K562 (cell line): Measurements from ENCODE around the gene TMEM72. TPM values are rescaled to one million over a fixed set of nuclear protein-coding genes. Genes with fewer than 3 reads are reported as not detected.
A peak's percentile ranks its signal among the peaks of the same experiment; 100 is the strongest.

Source experiments
- ATAC-seq: fragments of 200-7000 bp; cut with Tn5 transposase; 3 replicates; pipeline ENCODE4 v1.9.1; 2020; ENCODE audit warnings: moderate library complexity
- BruUV-seq: library from RNA; stranded (reverse); fragments of 400-500 nt; replicated peaks from 2 replicates; lab custom pipeline; 2021; lab: Mats Ljungman, UMichigan
- CTCF ChIA-PET: fragments of 300-600 bp; formaldehyde crosslinking; extraction: SDS; loops from one replicate; lab custom pipeline; 2021; ENCODE audit warnings: low intra/inter-chr PET ratio; lab: Yijun Ruan, JAX
- POLR2A ChIA-PET: fragments of 300-600, 350-650 bp; sonication (Branson Sonifier 250); formaldehyde crosslinking; extraction: SDS; loops from one replicate; lab custom pipeline; 2021; ENCODE audit warnings: antibody characterized with exemption, inconsistent platforms; lab: Yijun Ruan, JAX
- DNase-seq, 4 experiments: peaks; one replicate each; pipeline versions ENCODE4 v3.0.0 to v3.0.0-alpha.2; 2011 to 2018; ENCODE audit warnings: low spot score in 3 of 4, mixed read lengths in 3 of 4; ENCODE audit errors: extremely low read depth in 1 of 4
- FAIRE-seq: peaks from 2 replicates; lab custom pipeline; 2011; peaks lifted over from hg19 to GRCh38; lab: Jason Lieb, UNC
- H2AFZ ChIP-seq: 2 replicates; pipeline ENCODE4 v1.6.0; 2011; ENCODE audit warnings: low read depth, low read length, control low read depth, inconsistent platforms
- H3K27ac ChIP-seq: fragments of 200-600 bp; 3 replicates; pipeline ENCODE4 v1.8.0; 2011; ENCODE audit warnings: low read depth, mild to moderate bottlenecking, control low read depth, inconsistent platforms, low read length, moderate library complexity, mixed read lengths; ENCODE audit errors: extremely low read depth
- H3K27me3 ChIP-seq, 2 experiments: fragments of 300-600 bp in 1 of 2; 2 replicates in 1 of 2; 3 replicates in 1 of 2; pipeline versions ENCODE4 v1.6.0 to v1.8.0; 2011; ENCODE audit warnings: inconsistent platforms in 2 of 2, low read length in 2 of 2, mild to moderate bottlenecking in 1 of 2, mixed read lengths in 1 of 2, moderate library complexity in 1 of 2; ENCODE audit not compliant: control insufficient read depth in 2 of 2, insufficient read depth in 2 of 2
- H3K36me3 ChIP-seq: fragments of 300-600 bp; 3 replicates; pipeline ENCODE4 v1.8.0; 2011; ENCODE audit warnings: mild to moderate bottlenecking, low read length, inconsistent platforms; ENCODE audit not compliant: control insufficient read depth, insufficient read depth
- H3K4me1 ChIP-seq, 2 experiments: fragments of 200-600 bp in 1 of 2; replicated peaks in 1 of 2; 2 replicates in 1 of 2; 3 replicates in 1 of 2; pipeline versions ENCODE4 v1.5.1 to v1.8.0; 2011; ENCODE audit warnings: inconsistent platforms in 2 of 2, low read length in 2 of 2, mild to moderate bottlenecking in 1 of 2, mixed read lengths in 1 of 2, moderate library complexity in 1 of 2; ENCODE audit not compliant: control insufficient read depth in 2 of 2, insufficient read depth in 2 of 2
- H3K4me2 ChIP-seq: 2 replicates; pipeline ENCODE4 v1.6.1; 2011; ENCODE audit warnings: low read length, control low read depth, inconsistent platforms, mixed read lengths; ENCODE audit not compliant: insufficient read depth
- H3K4me3 ChIP-seq: fragments of 200-600 bp; sonication (generic), shearing (Covaris generic); 2 replicates; pipeline ENCODE4 v1.5.1; 2016; ENCODE audit warnings: control low read depth, inconsistent platforms
- H3K79me2 ChIP-seq: fragments of 200-600 bp; 3 replicates; pipeline ENCODE4 v1.8.0; 2011; ENCODE audit warnings: low read length, inconsistent platforms; ENCODE audit not compliant: control insufficient read depth, insufficient read depth
- H3K9ac ChIP-seq, 2 experiments: 2 replicates each; pipeline versions ENCODE4 v1.6.0 to v1.6.1; 2011; ENCODE audit warnings: low read depth in 2 of 2, low read length in 2 of 2, control low read depth in 1 of 2, inconsistent platforms in 1 of 2, mild to moderate bottlenecking in 1 of 2, mixed read lengths in 1 of 2; ENCODE audit not compliant: insufficient read depth in 1 of 2
- H3K9me1 ChIP-seq: one replicate; pipeline ENCODE4 v1.6.0; 2011; ENCODE audit warnings: inconsistent platforms, mild to moderate bottlenecking, low read length, moderate library complexity; ENCODE audit not compliant: control insufficient read depth, insufficient read depth
- H3K9me3 ChIP-seq: replicated peaks from 2 replicates; pipeline ENCODE4 v1.5.1; 2011; ENCODE audit warnings: low read depth, low read length, inconsistent platforms; ENCODE audit not compliant: control insufficient read depth, insufficient read depth
- H4K20me1 ChIP-seq: replicated peaks from 2 replicates; pipeline ENCODE4 v1.6.1; 2011; ENCODE audit warnings: low read length, inconsistent platforms, mixed read lengths; ENCODE audit not compliant: control insufficient read depth, insufficient read depth
- BCOR ChIP-seq: fragments of 450-650 bp; IDR thresholded peaks from 2 replicates; pipeline ENCODE4 v1.6.1; 2016
- CCAR2 ChIP-seq: fragments of 200-400 bp; formaldehyde crosslinking; IDR thresholded peaks from 2 replicates; pipeline ENCODE4 v1.6.1; 2017; ENCODE audit warnings: mild to moderate bottlenecking, low read depth, low read length
- ETV1 ChIP-seq: fragments of 450-650 bp; conservative IDR thresholded peaks from 2 replicates; pipeline ENCODE4 v1.6.1; 2016; ENCODE audit warnings: missing genetic modification characterization, control low read depth, low read depth, missing compliant biosample characterization
- KLF6 ChIP-seq: fragments of 250-450 bp; sonication (Bioruptor Pico); IDR thresholded peaks from 2 replicates; pipeline ENCODE4 v1.4.0; 2020; ENCODE audit warnings: mild to moderate bottlenecking, moderate library complexity, borderline replicate concordance
- MCM3 ChIP-seq: fragments of 450-650 bp; IDR thresholded peaks from 2 replicates; pipeline ENCODE4 v1.6.1; 2016
- MCM5 ChIP-seq: fragments of 450-650 bp; IDR thresholded peaks from 2 replicates; pipeline ENCODE4 v1.6.1; 2016; ENCODE audit warnings: low read depth
- MECOM ChIP-seq: fragments of 250-450 bp; sonication (Bioruptor Pico); IDR thresholded peaks from 2 replicates; pipeline ENCODE4 v1.8.0; 2022; ENCODE audit warnings: inconsistent platforms
- NUFIP1 ChIP-seq: fragments of 450-650 bp; IDR thresholded peaks from 2 replicates; pipeline ENCODE4 v1.6.1; 2018; ENCODE audit not compliant: partially characterized antibody
- POLR2A ChIP-seq: fragments of 450-650 bp; conservative IDR thresholded peaks from 2 replicates; pipeline ENCODE4 v1.6.1; 2016
- SP1 ChIP-seq: sonication (generic); formaldehyde crosslinking; IDR thresholded peaks from 2 replicates; pipeline ENCODE4 v1.8.1; 2022; ENCODE audit warnings: mild to moderate bottlenecking, missing genetic modification reagents
- SREBF1 ChIP-seq: fragments of 150-350 bp; IDR thresholded peaks from 2 replicates; pipeline ENCODE4 v1.6.1; 2014; ENCODE audit warnings: antibody characterized with exemption, low read depth, low read length, borderline replicate concordance
- ZFPM2 ChIP-seq: fragments of 250-450 bp; sonication (Bioruptor Pico); IDR thresholded peaks from 2 replicates; pipeline ENCODE4 v1.5.1; 2022; ENCODE audit warnings: mild to moderate bottlenecking
- ZNF324 ChIP-seq: fragments of 250-450 bp; sonication (Bioruptor Pico); IDR thresholded peaks from 2 replicates; pipeline ENCODE4 v1.4.0; 2020; ENCODE audit warnings: mild to moderate bottlenecking
- ZNF77 ChIP-seq: fragments of 250-450 bp; sonication (Bioruptor Pico); IDR thresholded peaks from 2 replicates; pipeline ENCODE4 v1.5.0; 2020
- WGBS: fragments of 100-300 bp; shearing (Covaris generic); methylation state at CpG from one replicate; pipeline ENCODE4 v1.1.6; 2016; ENCODE audit warnings: low coverage, mixed read lengths; ENCODE audit not compliant: insufficient coverage; ENCODE audit errors: missing lambda C conversion rate; 5-methylcytosine and 5-hydroxymethylcytosine counted together
- in situ Hi-C: fragments of 300-500 bp; cut with MboI; formaldehyde crosslinking; loops from 4 replicates; pipeline ENCODE4 v1.15.0; 2018; ENCODE audit warnings: inconsistent platforms, mixed read lengths
- intact Hi-C: fragments of 100-400 bp; cut with micrococcal nuclease; formaldehyde crosslinking; loops from 2 replicates; pipeline ENCODE4 v1.14.2; 2022
- polyA plus RNA-seq, 8 experiments: library from polyadenylated mRNA; depleted of rRNA in 4 of 8; stranded (reverse) in 5 of 8; unstranded in 3 of 8; fragments of >200 nt; fragmentation: Nextera tagmentation in 2 of 8; fragmentation: Illumina TruSeq in 1 of 8; extraction: Ambion mirVana in 2 of 8; extraction: Trizol in 1 of 8; gene quantifications; 2 replicates each; pipeline versions ENCODE4 v1.2.1 to v1.2.3, GENCODE V29; 2011 to 2014; ENCODE audit warnings: inconsistent platforms in 1 of 8, missing spikeins in 1 of 8
- total RNA-seq, 7 experiments: library from RNA; depleted of rRNA in 6 of 7; stranded (reverse); fragments of >200 nt in 6 of 7; fragmentation: Illumina TruSeq in 2 of 7; extraction: Trizol in 2 of 7; gene quantifications; 2 replicates each; pipeline versions ENCODE4 v1.2.1 to v1.2.3, GENCODE V29; 2011 to 2021; ENCODE audit warnings: low replicate concordance in 1 of 7
- TF ChIP-seq, protein P1 (sequence below), 2 experiments: fragments of 450-650 bp; formaldehyde crosslinking in 1 of 2; IDR thresholded peaks; 2 replicates each; pipeline versions ENCODE4 v1.4.0 to v1.6.1; 2014 to 2020; ENCODE audit warnings: mild to moderate bottlenecking in 2 of 2, borderline replicate concordance in 1 of 2, low read depth in 1 of 2

TMEM72 gene
- total and polyA plus RNA-seq, 9 of the 15 experiments (the other 6 are each of a cell fraction or from before 2014, with no cell fraction given), result not detected

DNA sequence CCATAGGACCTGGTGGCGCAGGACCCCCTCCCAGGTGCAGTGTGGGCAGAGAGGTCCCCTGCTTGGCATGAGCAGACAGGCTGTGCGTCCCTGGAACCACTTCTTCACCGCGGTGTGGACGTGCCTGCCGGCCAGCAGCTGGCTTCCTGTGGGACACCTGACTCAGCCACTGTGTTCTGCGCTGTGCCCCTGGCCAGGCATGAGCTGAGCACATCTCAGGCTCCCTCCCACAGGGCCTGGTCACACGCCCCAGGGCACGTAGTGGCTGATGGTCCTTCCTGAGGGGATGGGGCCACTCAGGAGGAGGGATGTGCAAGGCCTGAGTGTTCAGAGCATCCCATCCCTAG, 71.0 kb downstream of the TMEM72 start:
- H3K4me2 ChIP-seq, result no peak overlapping the region
- in situ Hi-C loops, result no loop called here
- TF ChIP-seq NUFIP1 (no peak), MECOM (no peak), CCAR2 (no peak), SREBF1 (no peak), KLF6 (CRISPR knock-in tag) (no peak), MCM5 (no peak), ZNF77 (CRISPR knock-in tag) (no peak), ZFPM2 (no peak), ZNF324 (CRISPR knock-in tag) (no peak), MCM3 (no peak), POLR2A (no peak), ETV1 (tag) (no peak), SP1 (CRISPR knock-in tag) (no peak), BCOR (no peak)
- TF ChIP-seq, protein P1, sequence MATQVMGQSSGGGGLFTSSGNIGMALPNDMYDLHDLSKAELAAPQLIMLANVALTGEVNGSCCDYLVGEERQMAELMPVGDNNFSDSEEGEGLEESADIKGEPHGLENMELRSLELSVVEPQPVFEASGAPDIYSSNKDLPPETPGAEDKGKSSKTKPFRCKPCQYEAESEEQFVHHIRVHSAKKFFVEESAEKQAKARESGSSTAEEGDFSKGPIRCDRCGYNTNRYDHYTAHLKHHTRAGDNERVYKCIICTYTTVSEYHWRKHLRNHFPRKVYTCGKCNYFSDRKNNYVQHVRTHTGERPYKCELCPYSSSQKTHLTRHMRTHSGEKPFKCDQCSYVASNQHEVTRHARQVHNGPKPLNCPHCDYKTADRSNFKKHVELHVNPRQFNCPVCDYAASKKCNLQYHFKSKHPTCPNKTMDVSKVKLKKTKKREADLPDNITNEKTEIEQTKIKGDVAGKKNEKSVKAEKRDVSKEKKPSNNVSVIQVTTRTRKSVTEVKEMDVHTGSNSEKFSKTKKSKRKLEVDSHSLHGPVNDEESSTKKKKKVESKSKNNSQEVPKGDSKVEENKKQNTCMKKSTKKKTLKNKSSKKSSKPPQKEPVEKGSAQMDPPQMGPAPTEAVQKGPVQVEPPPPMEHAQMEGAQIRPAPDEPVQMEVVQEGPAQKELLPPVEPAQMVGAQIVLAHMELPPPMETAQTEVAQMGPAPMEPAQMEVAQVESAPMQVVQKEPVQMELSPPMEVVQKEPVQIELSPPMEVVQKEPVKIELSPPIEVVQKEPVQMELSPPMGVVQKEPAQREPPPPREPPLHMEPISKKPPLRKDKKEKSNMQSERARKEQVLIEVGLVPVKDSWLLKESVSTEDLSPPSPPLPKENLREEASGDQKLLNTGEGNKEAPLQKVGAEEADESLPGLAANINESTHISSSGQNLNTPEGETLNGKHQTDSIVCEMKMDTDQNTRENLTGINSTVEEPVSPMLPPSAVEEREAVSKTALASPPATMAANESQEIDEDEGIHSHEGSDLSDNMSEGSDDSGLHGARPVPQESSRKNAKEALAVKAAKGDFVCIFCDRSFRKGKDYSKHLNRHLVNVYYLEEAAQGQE (IDR thresholded peaks at IDR 0.05; ENCODE audit: borderline replicate concordance), result no peak
- TF ChIP-seq, protein P1 (CRISPR knock-in tag; IDR thresholded peaks at IDR 0.05; ENCODE audit: low read depth), result no peak
- H2AFZ ChIP-seq, result no peak overlapping the region
- no peaks in the 10 kb centered on the region for H3K9me1 ChIP-seq
- H3K79me2 ChIP-seq, result no peaks in the 10 kb centered on the region
- no TSS peak for BruUV-seq
- WGBS, result 39% methylated on average over 9 of the region's 9 CpGs
- no peaks in the 10 kb centered on the region for H3K9me3 ChIP-seq
- ChIA-PET CTCF (no interaction called here), POLR2A (interaction anchor here (0.5 kb wide), 1 partner anchor 555 kb away, joined by 3 read pairs; no protein-coding TSS in a partner anchor)
- ATAC-seq (no peak), DNase-seq (no peak), FAIRE-seq (no peak)
- intact Hi-C loops, result no loop called here
- peak overlapping the region in 1 of 2 experiments; percentile 23; a peak in 1 of 4 replicates for H3K9ac ChIP-seq
- H4K20me1 ChIP-seq, result no peaks in the 10 kb centered on the region
- H3K36me3 ChIP-seq, result no peaks in the 10 kb centered on the region
- no peak overlapping the region for H3K27ac ChIP-seq
- no peak overlapping the region for H3K4me3 ChIP-seq
- peaks cover 2 to 18% of the 10 kb centered on the region in 2 experiments; a peak in 3 of 5 replicates for H3K27me3 ChIP-seq
- H3K4me1 ChIP-seq, result peaks cover 47 to 50% of the 10 kb centered on the region in 2 experiments
